ENCODE measurements around the gene TP63.
"Not testable (repeated sequence)": the region's sequence is repeated elsewhere in the genome, so short reads cannot be mapped to it uniquely, and the experiment has no call there.

Gene TP63

GRCh38 chr3:189629803-189630455 lies 1.3 kb upstream of the TP63 start:
- peak; percentile 23 for DNase-seq

- DNase-seq, result peak; percentile 5
These were observed 319 bp upstream of the TP63 start for GRCh38 chr3:189630767-189631372.

DNA sequence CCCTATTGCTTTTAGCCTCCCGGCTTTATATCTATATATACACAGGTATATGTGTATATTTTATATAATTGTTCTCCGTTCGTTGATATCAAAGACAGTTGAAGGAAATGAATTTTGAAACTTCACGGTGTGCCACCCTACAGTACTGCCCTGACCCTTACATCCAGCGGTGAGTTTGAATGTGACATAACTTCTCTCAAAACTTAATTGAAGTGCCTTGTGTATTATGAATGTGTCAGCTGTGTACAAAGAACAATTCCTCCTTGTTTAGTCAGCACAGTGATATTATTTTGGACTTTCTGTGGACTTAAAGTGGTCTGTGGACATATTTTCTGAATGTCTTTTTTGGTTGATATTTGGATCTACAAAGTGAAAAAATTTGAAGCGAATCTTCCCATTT lies 220 bp downstream of the TP63 start:
- no peak for DNase-seq

DNA sequence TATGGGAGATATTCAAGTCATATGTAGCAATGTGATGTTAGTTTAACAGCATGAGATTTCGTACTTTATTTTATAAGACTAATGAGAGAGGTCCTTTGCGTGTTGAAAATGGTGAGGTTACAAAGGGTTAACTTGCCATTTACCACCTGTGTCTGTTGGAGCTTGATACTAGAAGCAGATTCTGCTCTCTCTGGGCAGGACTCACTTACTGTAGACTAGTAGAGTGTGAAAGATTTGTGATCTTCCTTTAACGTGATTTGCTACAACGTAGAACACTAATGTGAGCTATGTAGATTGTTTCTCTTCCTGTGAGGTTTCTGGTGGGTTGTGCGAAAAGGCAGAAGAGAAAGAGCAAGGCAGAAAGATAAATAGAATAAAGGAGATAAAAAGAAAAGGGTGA lies 1.1 kb downstream of the TP63 start:
- DNase-seq, result no peak

DNA sequence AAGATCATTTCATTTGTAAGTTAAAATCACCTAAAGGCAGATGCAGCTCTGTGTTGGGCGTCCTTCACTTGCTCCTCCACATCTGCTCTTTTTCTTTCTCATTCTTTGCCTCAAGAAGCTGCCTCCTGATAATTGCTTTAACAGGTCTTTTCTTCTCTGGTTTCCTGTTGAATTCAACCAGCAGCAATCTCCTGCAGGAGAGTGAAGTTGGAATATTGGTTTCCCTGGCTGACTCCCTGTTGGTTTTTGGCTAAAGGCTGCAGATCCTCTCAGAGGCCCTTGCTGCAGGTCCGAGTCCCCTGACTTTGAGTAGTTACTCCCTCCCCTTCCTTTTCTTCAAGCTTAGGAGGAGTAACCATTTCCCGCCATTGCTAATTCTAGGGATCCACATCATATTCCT lies 4.2 kb downstream of the TP63 start:
- DNase-seq, result no peak

DNA sequence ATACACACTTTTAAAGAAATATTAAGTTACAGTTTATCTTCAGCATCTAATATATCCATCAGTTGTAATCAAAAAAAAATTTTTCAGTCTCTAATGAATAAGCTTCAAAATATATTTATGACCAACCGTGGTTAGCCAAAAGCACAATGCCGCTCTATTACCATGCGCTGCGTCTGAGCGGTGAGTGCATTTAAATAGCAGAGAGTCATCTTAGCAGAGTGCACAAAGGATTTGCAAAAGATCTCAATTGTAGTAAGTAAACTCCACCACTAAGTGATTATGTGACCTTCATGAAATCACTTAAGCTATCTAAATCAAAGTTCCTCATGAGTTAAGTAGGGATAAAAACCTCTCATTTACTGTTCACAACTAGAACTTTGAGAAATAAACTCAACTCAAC lies 4.9 kb downstream of the TP63 start:
- DNase-seq, result no peak

- no peak for DNase-seq
These were observed 6.6 kb downstream of the TP63 start for GRCh38 chr3:189637750-189638149.

- DNase-seq, result no peak
These were observed 7.3 kb downstream of the TP63 start for GRCh38 chr3:189638276-189639031.

- DNase-seq, result no peak
These were observed 10.6 kb downstream of the TP63 start for GRCh38 chr3:189641776-189642175.

DNA sequence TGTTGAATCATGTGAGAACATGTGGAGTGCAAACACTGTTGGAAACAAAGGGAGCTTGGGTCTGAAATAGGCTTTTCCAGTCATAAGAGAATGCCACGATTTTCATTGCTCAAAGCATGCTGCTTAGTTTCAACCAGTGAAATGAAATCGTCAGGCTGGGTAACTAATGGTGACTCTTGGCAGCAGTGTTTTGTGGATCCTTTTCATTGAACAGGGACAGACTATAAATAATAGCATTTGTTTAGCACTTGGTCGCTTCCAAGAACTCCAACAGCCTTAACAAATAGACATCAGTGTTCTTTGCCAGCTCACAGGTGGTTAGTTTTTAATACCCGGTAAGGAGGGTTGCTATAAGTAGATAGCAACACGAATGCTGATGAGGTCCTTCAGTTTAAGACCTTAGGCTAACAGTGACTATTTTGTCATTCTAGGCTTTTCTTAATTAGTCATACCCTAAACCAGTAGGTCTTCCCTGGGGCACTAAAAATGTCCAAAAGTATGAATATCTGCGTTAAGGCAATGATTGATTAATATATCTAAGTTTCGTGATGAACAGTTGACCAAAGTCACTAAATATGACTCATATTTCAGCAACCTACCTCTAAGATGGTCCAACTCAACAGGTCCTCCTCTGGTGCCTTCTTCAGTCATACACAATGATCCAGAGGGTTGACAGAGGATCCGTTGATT lies 15.8 kb downstream of the TP63 start:
- DNase-seq, result no peak

GRCh38 chr3:189652042-189652441 lies 20.9 kb downstream of the TP63 start:
- peak; percentile 9 for DNase-seq

GRCh38 chr3:189655617-189656016 lies 24.4 kb downstream of the TP63 start:
- DNase-seq, result no peak

DNA sequence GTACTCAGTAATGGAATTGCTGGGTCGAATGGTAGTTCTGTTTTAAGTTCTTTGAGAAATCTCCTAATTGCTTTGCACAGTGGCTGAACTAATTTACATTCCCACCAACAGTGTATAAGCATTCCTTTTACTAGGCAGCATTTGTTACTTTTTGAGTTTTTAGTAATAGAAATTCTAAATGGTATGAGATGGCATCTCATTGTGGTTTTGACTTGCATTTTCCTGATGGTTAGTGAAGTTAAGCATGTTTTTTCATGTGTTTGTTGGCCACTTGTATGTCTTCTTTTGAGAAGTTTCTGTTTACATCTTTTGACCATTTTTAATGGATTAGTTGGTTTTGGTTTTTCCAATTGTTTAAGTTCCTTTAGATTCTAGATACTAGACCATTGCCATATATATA lies 28.4 kb downstream of the TP63 start:
- DNase-seq, result peak; percentile 15

DNA sequence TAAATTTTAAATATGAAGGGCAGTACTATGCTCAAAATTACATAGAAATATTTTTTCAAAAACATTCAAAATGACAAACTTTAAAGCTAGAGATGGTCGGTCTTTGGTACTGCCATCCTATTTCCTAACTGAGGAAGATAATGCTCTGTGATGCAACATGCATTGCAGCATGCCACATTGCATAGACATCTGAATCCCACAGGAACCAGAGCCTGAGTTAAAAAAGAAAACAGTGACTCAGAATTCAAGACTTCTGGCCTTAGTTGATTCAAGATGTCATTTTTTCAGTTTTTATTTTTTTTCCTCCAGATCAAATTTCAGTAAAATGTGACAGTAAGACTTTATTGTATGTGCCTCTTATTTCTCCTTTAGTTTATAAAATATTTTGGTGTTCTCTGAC lies 33.1 kb downstream of the TP63 start:
- peak; percentile 96 for DNase-seq

DNA sequence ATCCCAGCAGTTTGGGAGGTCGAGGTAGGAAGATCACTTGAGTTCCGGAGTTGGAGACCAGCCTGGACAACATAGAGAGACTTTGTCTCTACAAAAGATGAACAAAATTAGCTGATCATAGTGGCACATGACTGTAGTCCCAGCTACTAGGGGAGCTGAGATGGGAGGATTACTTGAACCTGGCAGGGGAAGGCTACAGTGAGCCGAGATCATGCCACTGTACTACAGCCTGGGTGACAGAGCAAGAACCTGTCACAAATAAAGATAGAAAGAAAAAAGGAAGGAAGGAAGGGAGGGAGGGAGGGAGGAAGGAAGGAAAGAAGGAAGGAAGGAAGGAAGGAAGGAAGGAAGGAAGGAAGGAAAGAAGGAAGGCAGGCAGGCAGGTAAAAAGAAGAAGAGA lies 41.2 kb downstream of the TP63 start:
- DNase-seq, result not testable (repeated sequence)

GRCh38 chr3:189673535-189673934 lies 42.3 kb downstream of the TP63 start:
- no peak for DNase-seq

DNA sequence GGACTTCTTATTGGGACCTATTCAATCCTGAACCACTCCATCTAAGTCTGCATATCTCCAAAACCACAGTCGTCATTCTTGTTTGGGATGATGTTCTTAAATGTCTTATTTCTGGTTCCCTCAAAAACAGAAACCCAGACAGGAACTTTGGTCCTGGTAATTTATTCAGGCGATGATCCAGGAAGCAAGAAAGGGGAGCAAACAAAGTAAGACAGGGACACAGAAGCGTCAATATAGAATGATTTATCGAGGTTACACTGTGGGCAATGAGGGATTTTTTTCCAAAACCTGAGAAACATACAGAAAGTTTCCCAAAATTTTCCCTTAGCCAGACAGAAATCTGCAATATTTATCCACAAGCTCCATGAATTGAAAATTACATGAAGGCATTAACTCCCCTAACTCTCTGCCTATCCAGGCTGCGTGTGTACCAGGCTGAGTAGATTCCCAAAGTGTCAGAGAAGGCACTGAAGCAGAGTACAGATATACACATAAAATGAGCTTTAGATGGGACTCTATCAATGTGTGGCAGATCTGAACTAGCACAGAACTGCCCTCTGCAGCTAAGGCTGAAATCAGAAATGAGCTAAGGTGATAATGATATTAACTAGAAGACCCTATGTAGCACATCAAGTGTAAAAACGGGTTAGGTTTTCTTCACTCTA lies 43.2 kb downstream of the TP63 start:
- no peak for DNase-seq

GRCh38 chr3:189677667-189678066 lies 46.5 kb downstream of the TP63 start:
- no peak for DNase-seq

GRCh38 chr3:189680723-189681122 lies 49.5 kb downstream of the TP63 start:
- DNase-seq, result no peak

GRCh38 chr3:189683546-189684255 lies 52.5 kb downstream of the TP63 start:
- DNase-seq, result peak; percentile 59

GRCh38 chr3:189684317-189684716 lies 53.1 kb downstream of the TP63 start:
- no peak for DNase-seq

GRCh38 chr3:189685291-189685690 lies 54.1 kb downstream of the TP63 start:
- DNase-seq, result no peak

Measured in fibroblast of upper back skin (primary cell).